Measurements from ENCODE around the gene MAMLD1.

MAMLD1 gene

GRCh38 chrX:150530821-150531220 is 167.7 kb downstream of the MAMLD1 start:
- DNase-seq (ENCODE audit: low spot score) = no peak

- no peak for DNase-seq (ENCODE audit: low spot score)
Observed at GRCh38 chrX:150531467-150531866, 168.3 kb downstream of the MAMLD1 start.

GRCh38 chrX:150533863-150534262 is 170.7 kb downstream of the MAMLD1 start:
- peak; percentile 11 for DNase-seq (ENCODE audit: low spot score)

- peak; percentile 48 for DNase-seq (ENCODE audit: low spot score)
Observed at GRCh38 chrX:150536455-150537116, 173.5 kb downstream of the MAMLD1 start.

DNA sequence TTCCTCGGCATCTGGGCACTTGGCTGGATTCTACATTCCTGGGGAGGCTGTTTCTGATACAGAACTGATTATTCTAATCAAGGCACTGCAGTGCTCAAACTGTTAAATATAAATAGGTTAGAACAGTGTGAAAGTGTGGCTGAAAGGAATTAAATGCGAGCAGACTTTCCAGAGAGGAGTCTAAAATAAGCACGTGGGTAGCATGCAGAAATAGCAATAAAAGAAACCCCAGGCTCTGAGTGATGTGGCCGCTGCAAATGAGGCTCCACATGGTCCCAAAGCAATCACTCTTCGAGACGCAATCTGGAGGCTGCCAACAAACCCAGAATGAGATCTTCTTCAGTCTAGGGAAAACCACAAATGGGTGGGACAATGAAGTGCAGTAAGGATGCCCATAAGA is 174.7 kb downstream of the MAMLD1 start:
- no peak for DNase-seq (ENCODE audit: low spot score)

- DNase-seq (ENCODE audit: low spot score) = no peak
Observed at GRCh38 chrX:150540965-150541364, 177.8 kb downstream of the MAMLD1 start.

DNA sequence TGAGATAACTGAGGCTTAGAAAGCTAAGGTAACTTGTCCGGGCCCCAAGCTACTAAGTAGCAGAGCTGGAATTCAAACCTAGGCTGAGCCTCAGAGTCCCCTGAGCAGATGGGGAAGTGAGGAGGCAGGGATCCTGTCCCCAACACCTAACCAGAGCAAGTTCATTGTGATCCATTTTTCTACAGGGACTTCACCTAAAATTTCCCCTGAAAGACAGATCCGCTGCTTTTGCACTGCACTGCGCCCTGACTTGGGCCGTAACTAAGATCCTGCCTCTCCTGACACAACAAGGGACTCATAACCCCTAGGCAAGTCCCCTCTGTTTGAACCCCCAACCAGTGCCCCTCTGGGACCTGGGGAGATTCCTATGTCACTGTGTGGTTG is 179.7 kb downstream of the MAMLD1 start:
- DNase-seq (ENCODE audit: low spot score) = no peak

- DNase-seq (ENCODE audit: low spot score) = no peak
Observed at GRCh38 chrX:150543230-150544155, 180.4 kb downstream of the MAMLD1 start.

DNA sequence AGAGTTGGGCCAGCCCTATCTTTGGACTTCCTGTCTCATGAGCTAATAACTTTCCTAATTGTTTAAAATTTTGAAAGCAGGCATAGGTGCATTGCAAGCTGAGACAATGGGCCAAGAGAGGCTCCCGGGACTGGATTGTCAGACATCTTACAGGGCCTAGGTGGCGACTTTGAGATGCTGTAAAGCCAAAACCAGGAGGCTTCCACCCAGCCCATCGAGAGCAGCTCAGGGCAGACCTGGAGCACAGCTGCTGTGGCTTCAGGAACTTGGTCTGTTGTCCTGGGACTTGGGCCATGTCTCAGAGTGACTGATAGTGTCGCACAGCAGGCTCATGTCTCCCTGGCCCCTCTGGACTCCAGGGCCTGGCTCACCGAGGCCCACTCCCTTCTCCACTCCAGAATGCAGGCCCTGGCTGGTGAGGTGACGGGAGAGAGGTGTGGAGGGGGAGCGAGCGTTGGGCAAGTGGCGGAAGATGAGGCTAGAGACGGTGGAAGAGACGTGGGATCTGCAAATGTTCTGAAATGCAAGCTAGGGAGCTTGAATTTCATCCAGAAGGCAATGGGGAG is 181.2 kb downstream of the MAMLD1 start:
- DNase-seq (ENCODE audit: low spot score) = no peak

GRCh38 chrX:150544835-150545770 is 182.0 kb downstream of the MAMLD1 start:
- DNase-seq (ENCODE audit: low spot score) = no peak

- DNase-seq (ENCODE audit: low spot score) = no peak
Observed at GRCh38 chrX:150546711-150547153, 183.6 kb downstream of the MAMLD1 start.

GRCh38 chrX:150547375-150548115 is 184.4 kb downstream of the MAMLD1 start:
- DNase-seq (ENCODE audit: low spot score) = no peak

GRCh38 chrX:150548251-150548650 is 185.1 kb downstream of the MAMLD1 start:
- DNase-seq (ENCODE audit: low spot score) = no peak

DNA sequence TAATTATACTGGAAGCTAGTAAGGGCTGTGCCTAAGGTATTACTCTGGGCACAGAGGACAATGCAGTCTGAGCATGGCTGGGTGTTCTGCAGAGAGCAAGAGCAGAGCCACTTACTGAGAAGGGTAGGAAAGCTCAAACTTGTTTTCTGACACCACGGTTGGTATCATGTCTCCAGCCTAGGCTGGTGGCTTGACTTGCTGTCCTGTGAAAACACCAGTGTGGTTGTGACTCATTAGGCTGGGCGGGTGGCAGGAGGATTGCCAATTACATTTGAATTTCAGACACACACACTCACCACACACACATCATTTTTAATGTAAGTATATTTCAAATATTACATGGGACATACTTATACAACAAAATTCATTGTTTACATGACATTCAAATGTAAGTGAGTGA is 185.6 kb downstream of the MAMLD1 start:
- DNase-seq (ENCODE audit: low spot score) = no peak

DNA sequence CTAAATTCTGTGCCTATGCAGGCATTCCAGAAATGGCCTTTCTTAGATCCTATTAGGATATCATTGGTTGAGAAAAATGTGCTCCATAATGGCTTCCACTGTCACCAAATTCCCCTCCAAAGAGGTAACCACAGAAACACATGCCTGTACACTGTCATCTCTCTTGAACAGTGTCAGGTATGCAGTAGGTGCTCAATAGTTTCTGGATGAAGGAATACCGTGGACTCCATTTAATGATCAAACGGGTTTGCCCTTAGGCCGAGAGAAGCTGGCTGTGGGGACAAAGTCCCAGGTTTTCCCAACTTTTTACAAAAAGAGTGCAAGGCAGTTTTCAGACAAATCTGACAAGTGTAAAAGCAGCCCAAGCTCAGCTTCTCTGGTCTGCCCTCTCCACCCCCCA is 188.8 kb downstream of the MAMLD1 start:
- DNase-seq (ENCODE audit: low spot score) = no peak

- no peak for DNase-seq (ENCODE audit: low spot score)
Observed at GRCh38 chrX:150558424-150558823, 195.3 kb downstream of the MAMLD1 start.

Measured in RKO (cell line).